Embryonic facial prominence (tissue), 1 donor: ENCODE results near the gene ZNF396.

Experiments used
- DNase-seq: peaks from one replicate; pipeline ENCODE4 v3.0.0-alpha.2; 2016; ENCODE audit errors: extremely low spot score

The ZNF396 gene

DNA sequence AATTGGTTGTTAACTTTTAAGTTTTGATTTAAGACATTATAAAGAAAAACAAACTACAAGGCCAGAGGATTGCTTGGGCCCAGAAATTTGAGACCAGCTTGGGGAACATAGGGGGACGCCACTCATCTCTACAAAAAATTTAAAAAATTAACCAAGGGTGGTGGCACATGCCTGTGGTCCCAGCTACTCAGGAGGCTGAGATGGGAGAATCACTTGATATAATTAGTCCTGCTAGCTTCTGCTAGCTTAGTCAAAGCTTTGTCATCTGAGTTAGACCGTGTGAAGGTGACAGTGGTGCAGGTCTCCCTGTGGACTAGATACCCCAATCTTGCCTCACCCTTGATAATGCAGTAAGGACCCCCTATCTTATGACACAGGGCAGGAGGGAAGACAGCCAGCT, 6.0 kb upstream of the ZNF396 start:
- DNase-seq: no peak

DNA sequence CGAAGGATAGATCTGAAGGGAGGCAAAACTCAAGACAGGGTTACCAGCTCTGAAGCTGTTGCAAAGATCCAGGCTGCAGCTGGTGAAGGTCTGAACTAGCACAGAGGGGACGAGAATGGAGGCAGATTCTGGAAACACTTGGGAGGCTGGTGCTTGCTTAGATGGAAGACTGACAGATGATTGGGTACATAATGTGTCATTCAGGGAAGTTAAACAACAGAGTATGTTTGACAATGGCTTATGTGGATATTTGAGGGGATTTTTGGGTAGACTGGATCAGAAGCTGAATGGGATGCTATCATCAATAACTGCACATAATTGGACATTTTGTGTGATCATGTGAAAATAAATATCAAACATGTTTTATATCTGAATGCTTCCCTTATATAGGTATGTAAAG, 2.3 kb upstream of the ZNF396 start:
- no peak for DNase-seq

DNA sequence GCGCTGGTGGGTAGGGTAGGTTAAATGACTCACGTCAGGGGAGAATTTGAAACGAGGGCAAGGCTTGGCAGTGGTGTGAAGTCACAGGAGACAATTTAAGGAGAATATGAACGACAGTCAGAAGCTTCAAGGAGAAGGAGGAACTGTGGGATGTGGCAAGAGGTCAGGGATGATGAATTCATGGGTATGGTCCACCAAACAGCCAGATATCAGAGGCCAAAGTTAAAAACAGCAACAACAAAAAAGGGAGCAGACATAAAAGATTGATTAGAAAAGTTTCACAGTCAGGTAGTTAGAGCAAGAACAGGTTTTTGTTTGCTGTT, 1.4 kb upstream of the ZNF396 start:
- DNase-seq: no peak

DNA sequence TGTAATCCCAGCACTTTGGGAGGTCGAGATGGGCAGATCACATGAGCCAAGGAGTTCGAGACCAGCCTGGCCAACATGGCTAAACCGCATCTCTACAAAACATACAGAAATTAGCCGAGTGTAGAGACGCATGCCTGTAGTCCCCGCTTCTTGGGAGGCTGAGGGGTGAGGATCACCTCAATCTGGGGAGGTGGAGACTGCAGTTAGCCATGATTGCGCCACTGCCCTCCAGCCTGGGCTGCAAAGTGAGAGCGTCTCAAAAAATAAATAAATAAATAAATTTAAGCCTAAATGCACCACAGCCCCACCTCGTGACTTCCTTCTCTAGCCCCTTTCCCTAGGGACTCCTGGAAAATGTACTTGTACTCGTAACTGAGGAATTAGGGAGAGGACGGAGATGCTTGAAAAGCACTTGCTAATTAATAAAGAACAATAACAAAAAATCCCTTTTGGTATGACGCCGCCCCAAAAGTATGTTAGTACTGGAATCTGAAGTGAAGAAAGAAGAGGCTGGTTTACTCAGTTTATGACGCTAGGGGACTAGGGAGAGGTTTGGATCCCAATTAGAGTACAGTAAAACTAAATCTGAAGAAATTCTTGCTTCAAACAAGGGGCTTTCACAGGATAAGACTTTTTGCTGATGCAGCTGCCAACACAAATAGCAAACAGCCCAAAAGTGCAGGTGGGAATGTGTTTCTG, 887 bp upstream of the ZNF396 start:
- no peak for DNase-seq

DNA sequence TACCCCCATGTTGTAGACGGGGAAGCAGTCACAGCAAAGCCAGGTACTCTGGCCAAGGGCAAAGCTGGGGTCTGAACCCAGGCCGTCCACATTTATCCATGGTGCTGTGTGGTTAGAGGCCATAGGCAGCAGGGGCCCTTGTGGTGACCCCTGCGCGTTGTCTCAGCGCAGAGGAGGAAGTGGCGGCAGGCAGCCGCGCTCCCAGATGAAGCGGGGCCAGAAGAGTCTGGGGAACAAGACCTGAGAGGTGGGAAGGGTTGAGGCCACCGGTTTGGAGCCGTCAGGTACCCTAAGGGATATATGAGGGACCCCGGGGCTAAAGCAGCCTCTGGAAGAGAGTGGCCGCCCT, 770 bp downstream of the ZNF396 start:
- no peak for DNase-seq

DNA sequence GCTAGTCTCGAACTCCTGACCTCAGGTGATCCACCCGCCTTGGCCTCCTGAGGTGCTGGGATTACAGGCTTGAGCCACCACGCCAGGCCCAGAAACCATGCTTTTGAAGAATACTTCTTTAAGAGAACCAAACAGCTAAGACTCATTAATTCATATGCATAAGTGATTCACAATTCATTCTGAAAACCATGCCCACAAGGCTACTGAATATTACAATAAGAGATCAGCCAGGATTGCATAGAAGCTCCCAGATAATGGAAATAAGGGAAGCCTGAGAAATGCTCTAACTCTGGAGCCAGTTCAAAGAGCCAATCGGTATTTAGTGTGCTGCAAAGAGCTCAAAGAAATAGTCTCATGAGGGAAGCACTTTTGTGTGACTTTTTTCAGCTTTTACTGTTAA, 2.4 kb downstream of the ZNF396 start:
- no peak for DNase-seq

DNA sequence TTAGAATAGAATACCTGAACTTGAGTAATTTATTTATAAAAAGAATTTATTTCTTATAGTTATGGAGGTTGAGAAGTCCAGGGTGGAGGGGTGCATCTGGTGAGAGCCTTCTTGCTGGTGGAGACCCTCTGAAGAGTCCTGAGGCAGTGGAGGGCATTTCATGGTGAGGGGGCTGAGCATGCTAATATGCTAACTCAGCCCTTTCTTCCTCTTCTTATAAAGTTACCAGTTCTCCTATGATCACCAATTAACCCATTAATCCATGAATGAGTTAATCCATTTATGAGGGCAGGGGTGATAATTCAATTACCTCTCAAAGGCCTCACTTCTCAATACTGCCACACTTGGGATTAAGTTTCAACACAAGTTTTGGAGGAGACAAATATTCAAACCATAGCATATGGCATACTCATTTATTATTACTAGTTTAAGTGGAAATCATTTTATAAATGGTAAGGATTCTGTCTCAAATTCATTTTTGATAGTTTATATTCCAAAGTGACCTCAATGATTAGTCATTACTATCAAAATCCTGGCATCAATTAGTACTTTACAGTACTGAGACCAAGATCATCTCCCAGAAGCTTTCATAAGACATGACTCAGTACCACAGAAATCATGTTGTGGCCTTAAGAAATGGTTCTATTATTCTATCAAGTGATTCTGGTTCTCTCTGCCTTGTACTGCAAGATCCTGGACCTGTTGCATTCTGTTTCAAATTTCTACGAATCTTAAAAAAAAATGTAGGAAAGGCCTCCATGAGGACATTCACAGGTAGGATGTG, 5.5 kb downstream of the ZNF396 start:
- DNase-seq: no peak

DNA sequence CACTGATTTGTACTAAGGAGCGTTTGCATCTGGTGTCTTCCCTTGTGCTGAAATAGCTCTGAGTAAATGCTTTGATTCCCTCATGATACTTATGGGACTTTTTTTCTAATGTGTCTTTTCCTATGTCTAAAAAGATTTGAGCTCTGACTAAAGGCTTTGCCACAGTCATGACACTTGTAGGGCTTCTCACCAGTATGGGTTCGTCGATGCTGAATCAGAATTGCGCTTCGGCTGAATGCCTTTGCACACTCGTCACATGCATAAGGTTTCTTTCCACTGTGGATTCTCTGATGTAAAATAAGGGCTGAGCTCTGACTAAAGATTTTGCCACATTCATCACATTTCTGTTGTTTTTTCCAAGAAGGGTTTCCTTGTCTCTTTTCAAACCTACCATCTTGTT, 8.0 kb downstream of the ZNF396 start:
- no peak for DNase-seq

DNA sequence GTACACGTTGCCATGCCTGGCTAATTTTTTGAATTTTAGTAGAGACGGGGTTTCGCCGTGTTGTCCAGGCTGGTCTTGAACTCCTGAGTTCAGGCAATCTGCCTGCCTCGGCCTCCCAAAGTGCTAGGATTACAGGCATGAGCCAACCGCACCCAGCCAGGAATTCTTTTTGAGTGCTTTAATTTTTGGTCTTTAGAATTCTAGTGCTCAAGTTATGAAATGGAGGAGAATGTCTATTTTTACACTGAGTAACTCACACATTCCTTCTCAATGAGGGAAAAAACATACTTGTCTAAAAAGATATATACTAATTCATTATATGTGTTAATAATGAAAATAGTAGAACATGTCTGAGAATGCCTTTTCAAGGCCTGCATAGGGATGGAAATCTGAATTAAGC, 8.5 kb downstream of the ZNF396 start:
- DNase-seq: no peak

DNA sequence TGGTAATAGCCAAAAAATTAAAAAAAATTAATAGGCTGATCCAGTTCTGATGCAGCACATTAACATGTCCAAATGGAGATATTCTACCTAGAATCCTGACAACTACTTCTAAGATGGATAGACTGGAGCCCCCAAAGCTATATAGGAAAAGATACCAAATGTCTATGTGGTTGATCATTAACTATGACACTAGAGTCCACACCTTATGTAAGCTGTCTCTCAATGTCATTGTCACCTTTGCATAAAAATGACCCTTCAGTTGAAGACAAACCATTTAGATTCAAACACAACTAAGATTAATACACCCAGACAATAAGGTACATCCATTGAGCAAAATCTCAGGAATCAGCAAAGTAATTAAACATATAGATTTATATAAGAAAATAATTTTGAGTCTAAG, 14.6 kb downstream of the ZNF396 start:
- DNase-seq: no peak

DNA sequence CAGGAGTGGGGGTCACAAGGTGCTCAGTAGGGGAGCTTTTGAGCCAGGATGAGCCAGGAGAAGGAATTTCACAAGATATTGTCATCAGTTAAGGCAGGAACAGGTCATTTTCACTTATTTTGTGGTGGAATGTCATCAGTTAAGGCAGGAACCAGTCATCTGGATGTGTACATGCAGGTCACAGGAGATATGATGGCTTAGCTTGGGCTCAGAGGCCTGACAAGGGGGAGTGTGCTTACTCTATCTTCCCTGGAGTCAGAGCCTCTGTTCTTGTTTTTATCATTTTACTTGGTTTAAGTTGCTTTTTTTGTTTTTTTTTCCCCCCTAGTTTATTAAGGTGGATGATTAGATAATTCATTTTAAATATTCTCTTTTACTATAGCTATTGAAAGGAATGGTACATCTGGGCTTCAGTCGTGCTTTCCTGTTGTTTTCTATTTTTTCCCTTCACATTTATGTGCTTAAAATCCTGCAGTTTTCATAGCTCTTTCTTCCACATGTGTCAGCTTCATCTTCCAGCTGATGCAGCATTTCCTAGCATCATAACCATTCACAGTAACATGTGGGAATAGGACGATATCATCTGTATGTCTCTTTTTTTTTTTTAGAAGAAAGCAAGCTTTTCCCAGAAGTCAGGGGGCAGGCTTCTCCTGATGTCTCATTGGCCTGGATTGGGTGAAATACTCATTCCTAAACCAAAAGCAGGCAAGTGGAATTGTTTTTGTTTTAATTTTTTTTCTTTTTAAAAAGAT, 15.4 kb downstream of the ZNF396 start:
- no peak for DNase-seq

DNA sequence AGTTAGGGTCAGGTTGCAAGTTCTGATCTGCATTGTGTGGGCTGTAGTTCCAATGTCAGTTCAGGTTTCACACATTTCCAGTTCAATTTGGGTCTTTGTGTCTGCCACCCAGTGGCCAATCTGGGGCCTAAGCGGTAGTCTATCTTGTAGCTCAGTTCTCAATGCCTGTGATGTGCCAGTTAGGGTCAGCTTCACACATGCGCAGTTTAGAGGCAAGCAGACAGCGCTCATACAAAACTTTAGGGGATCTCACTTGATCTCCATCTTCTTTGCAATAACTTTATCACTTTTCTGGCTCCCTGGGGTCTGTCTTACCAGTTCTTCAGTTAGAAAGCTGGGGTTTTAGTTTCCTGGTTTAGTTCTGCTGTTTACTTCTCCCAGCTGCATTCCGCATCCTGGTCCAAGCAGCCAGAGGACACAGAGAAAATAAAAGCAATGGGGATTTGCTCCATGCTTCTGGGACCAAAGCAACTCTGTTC, 22.0 kb downstream of the ZNF396 start:
- no peak for DNase-seq

DNA sequence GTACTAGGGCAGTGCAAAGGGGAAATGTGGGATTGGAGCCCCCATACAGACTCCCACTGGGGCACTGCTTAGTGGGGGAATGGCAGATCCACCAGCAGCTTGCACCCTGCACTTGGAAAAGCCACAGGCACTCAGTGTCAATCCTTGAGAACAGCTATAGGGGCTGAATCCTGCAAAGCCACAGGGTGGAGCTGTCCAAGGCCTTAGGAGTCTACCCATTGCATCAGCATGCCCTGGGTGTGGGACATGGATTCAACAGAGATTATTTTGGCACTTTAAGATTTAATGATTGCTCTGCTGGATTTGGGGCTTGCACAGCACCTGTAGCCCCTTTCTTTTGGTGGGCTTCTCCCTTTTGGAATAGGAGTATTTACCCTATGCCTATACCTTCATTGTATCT, 24.4 kb downstream of the ZNF396 start:
- no peak for DNase-seq

DNA sequence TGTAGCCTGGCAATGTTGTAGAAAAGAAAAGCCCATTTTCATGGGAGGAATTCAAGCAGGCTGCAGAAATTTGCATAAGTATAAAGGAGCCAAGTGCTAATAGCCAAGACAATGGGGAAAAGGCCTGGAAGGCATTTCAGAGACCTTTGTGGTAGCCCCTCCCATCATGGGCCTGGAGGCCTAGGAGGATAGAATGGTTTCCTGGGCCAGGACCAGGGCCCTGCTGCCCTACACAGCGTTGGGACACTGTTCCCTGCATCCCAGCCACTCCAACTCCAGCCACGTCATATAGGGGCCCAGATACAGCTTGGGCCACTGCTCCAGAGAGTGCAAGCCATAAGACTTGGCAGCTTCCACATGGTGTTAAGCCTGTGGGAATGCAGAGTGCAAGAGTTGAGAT, 24.9 kb downstream of the ZNF396 start:
- DNase-seq: no peak

DNA sequence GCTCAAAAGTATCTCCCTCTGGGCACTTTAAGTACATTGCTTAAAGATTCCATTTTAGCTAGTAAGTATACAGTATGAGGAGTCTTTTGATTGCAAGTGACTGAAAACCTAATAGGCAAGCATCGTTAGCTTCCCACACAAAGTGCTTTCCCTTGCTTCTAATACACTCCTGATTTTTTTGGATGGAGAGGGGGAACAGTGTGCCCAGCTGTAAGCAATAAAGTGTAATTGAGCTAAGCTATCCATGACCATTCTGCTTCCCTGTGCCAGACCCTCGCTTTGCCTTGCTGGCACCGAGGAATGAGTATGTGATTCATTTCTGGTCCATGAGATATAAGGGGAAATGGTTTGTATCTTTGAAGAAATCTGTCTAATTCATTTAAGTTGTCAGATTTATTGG, 29.1 kb downstream of the ZNF396 start:
- peak; percentile 69 for DNase-seq

DNA sequence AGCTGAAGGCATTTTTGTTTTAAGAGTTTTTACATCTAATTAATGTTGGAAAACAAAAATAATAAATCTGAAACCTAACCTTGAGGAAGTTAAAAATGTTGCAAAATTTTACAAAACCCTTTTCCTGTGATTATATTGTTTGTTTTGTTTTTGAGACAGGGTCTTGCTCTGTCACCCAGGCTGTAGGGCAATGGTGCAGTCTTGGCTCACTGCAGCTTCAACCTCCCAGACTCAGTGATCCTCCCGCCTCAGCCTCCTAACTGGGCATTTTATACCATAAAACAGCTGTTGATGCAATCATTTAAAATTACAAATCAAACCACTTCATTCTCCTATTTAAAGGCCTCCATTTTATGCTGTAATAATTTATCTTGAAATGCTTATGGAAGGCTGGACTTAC, 31.2 kb downstream of the ZNF396 start:
- DNase-seq: no peak

DNA sequence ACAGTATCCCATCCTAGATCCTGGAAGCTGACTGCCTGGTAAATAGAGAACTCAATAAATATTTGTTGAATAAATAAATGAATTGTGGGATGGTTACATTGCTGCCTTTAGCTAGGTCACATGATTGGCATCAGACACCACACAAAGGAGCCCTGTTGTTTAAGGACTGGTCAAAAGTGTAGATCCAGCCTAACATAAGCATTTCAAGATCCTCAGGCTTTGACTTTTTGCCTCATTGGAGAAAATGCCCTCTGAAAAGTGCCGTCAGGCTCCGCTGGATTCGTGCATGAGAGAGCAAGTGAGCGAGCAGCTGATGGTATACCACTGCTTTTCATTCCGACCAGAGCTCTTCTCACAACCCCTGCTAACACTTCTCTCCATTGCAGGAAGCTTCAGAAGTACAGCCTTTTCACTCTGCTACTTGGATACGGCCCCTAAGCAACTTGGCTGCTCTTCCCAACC, 31.6 kb downstream of the ZNF396 start:
- DNase-seq: no peak

DNA sequence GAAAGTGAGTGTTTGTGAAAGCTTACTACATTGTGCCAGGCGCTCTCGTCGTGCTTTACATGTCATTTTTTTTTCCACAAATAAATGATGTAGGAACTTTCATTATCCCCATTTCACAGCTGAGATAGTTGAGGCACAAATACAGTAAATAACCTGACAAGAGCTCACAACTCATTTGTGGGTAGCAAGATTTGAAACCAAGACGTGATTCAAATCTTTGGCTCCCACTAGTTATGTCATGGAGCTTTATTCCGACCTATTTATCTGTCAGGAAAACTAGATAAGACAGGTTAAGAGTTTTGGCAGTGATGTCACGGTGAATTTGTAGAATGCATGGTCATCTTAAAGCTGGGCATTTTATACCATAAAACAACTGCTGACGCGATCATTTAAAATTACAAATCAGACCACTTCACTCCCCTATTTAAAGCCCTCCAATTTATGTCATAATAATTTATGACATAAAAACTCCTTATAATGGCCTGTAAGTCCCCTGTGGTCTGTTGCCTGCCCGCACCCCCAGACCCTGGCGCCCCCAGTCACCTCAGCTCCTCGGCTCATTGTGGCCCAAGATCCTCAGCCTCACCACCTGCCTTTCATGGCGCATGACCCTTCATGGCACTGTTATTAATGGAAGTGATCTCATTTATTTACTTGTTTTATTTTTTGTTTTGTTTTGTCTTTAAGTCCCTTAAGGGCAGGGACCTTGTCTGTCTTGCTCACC, 32.2 kb downstream of the ZNF396 start:
- peak; percentile 13 for DNase-seq

DNA sequence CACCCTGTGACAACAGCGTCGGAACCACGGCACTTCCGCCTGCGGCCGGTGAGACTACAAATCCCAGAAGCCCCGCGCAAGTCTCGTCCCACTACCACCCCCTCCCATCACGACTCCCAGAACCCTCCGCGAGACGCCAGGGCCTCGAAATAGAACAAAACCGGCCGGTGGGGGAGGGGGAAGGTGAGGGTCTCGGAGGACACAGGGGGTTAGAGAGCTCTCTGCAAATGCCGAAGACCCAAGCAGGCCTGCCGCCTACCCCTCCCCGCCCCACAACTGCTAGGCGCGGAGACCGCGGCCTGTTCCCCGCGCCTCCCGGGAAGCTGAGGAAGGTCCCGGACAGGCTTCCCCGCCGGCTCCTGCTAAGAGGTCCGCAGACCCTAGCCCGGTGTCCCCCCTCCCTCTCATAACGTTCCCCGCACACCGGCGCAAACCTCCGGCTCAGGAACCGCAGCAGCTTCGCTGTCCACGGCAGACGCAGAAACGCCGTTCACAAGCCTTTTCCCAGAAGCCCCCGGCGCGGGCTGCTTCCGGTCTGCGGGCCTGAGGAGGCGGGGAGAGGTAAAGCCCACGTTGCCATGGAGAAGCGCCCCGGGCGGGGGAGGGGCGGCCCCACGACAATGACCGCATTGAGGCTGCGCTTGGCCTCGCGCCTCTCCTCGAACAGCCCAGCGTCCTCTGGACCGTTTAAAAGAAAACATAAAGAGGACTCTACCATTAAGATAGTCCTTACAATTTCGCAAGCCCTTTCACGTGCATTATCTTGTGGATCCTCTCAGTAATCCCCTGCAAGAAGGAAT, 33.0 kb downstream of the ZNF396 start, which contains the start of gene ZNF24:
Gene ZNF24, minus strand, starts transcription at position 485 of the 800 bp plus-strand sequence. CDS start 3,770 bp downstream, outside the sequence.
- peak; percentile 90 for DNase-seq

DNA sequence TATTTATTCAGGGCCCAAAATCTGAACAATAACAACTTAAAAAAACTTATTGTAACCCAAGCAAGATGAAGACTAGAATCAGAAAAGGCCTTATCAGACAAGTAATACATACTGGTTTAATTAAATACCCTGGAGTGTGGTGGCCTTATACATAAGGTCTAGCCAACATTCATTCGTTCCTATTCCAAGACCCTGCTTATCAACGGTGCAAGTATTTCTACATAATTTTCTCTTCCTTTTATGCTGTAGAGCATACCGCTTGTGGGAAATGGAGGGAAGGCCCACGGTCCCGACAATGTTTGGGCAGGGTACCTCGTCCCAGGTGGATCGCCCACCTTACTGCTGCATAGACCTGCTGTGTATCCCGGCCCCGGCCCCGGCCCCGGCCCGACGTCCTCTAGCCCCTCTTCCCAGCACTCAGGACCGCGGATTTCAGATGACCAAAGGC, 33.6 kb downstream of the ZNF396 start:
- no peak for DNase-seq

DNA sequence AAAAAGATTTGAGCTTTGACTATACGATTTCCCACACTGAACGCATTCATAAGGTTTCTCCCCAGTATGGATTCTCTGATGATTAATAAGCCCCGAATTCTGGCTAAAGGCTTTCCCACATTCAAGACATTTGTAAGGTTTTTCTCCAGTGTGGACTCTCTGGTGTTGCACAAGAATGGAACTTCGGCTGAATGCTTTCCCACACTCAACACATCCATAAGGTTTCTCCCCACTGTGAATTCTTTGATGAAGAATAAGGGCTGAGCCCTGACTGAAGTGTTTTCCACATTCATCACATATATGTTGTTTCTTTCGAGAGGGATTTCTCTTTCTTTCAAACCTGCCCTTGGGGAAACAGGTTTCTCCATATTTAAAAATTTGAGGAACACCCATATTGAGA, 39.9 kb downstream of the ZNF396 start:
- DNase-seq: no peak
